Pons (tissue), 1 donor: ENCODE measurements around the gene REXO4.
A peak's percentile ranks its signal among the peaks of the same experiment; 100 is the strongest.
"Not testable (repeated sequence)": the region's sequence is repeated elsewhere in the genome, so short reads cannot be mapped to it uniquely, and the experiment has no call there.

ENCODE experiments used
- DNase-seq: peaks from one replicate; pipeline ENCODE4 v3.0.0-alpha.2; 2016; ENCODE audit warnings: low spot score

Gene REXO4

GRCh38 chr9:133420392-133420827 lies 2.6 kb upstream of the REXO4 start:
- DNase-seq: no peak

- no peak for DNase-seq
These were observed 1.2 kb upstream of the REXO4 start for GRCh38 chr9:133419005-133419404.

GRCh38 chr9:133415170-133415569 lies 2.6 kb downstream of the REXO4 start:
- DNase-seq: no peak

- DNase-seq: no peak
These were observed 9.8 kb downstream of the REXO4 start for GRCh38 chr9:133408042-133408441.

GRCh38 chr9:133406480-133407307 lies 11.1 kb downstream of the REXO4 start:
- peak; percentile 57 for DNase-seq

- no peak for DNase-seq
These were observed 12.0 kb downstream of the REXO4 start for GRCh38 chr9:133405508-133406438.

GRCh38 chr9:133404454-133405002 lies 13.3 kb downstream of the REXO4 start:
- no peak for DNase-seq

GRCh38 chr9:133403766-133404453 lies 13.9 kb downstream of the REXO4 start:
- DNase-seq: no peak

GRCh38 chr9:133402689-133403088 lies 15.1 kb downstream of the REXO4 start:
- DNase-seq: no peak

- DNase-seq: no peak
These were observed 16.2 kb downstream of the REXO4 start for GRCh38 chr9:133401588-133401987.

GRCh38 chr9:133400292-133400691 lies 17.5 kb downstream of the REXO4 start:
- no peak for DNase-seq

GRCh38 chr9:133397895-133398294 lies 19.9 kb downstream of the REXO4 start:
- no peak for DNase-seq

GRCh38 chr9:133397370-133397769 lies 20.4 kb downstream of the REXO4 start:
- no peak for DNase-seq

GRCh38 chr9:133396952-133397351 lies 20.9 kb downstream of the REXO4 start:
- DNase-seq: no peak

- no peak for DNase-seq
These were observed 23.0 kb downstream of the REXO4 start for GRCh38 chr9:133394687-133395271.

- no peak for DNase-seq
These were observed 24.4 kb downstream of the REXO4 start for GRCh38 chr9:133393399-133393798.

GRCh38 chr9:133392308-133392707 lies 25.5 kb downstream of the REXO4 start:
- not testable (repeated sequence) for DNase-seq

GRCh38 chr9:133391449-133391848 lies 26.4 kb downstream of the REXO4 start:
- DNase-seq: not testable (repeated sequence)

- no peak for DNase-seq
These were observed 27.1 kb downstream of the REXO4 start for GRCh38 chr9:133390713-133391112.

GRCh38 chr9:133389562-133389961 lies 28.2 kb downstream of the REXO4 start:
- no peak for DNase-seq

- DNase-seq: no peak
These were observed 28.7 kb downstream of the REXO4 start for GRCh38 chr9:133389025-133389557.
